Measurements from ENCODE around the gene DPH1.

DPH1 gene

GRCh38 chr17:2058586-2059546, 28.9 kb downstream of the DPH1 start:
- no peak for TF ChIP-seq Cebpa-rat (IDR thresholded peaks at IDR 0.05)
- H3K9ac ChIP-seq, result peak overlapping the region; percentile 71
- no peaks in the 10 kb centered on the region for H3K9me3 ChIP-seq
- peak overlapping the region; percentile 54; the same call in 1 of the 2 replicates for H3K27ac ChIP-seq
- H3K4me2 ChIP-seq, result peak overlapping the region; percentile 100
- H3K4me3 ChIP-seq, result peak overlapping the region; percentile 63
- peaks cover 45% of the 10 kb centered on the region for H4K20me1 ChIP-seq
- peaks cover 85% of the 10 kb centered on the region for H3K4me1 ChIP-seq
- peaks cover 40% of the 10 kb centered on the region for H3K36me3 ChIP-seq
- H3K27me3 ChIP-seq, result peaks cover 73% of the 10 kb centered on the region

- peaks cover 86% of the 10 kb centered on the region for H3K4me1 ChIP-seq
- peak overlapping the region; percentile 63 for H3K4me3 ChIP-seq
- H3K27me3 ChIP-seq, result peaks cover 64% of the 10 kb centered on the region
- H4K20me1 ChIP-seq, result peaks cover 36% of the 10 kb centered on the region
- peak overlapping the region; percentile 100 for H3K4me2 ChIP-seq
- peaks cover 40% of the 10 kb centered on the region for H3K36me3 ChIP-seq
- H3K9me3 ChIP-seq, result no peaks in the 10 kb centered on the region
- no peak for TF ChIP-seq Cebpa-rat (IDR thresholded peaks at IDR 0.05)
- H3K9ac ChIP-seq, result peak overlapping the region; percentile 71
- peak overlapping the region; percentile 54; the same call in 1 of the 2 replicates for H3K27ac ChIP-seq
Measured at GRCh38 chr17:2059547-2060384, 29.8 kb downstream of the DPH1 start.

GRCh38 chr17:2060385-2060658, 30.4 kb downstream of the DPH1 start:
- no peak for TF ChIP-seq Cebpa-rat (IDR thresholded peaks at IDR 0.05)
- H3K4me3 ChIP-seq, result no peak overlapping the region
- H3K9ac ChIP-seq, result peak overlapping the region; percentile 71; the same call in 1 of the 2 replicates

GRCh38 chr17:2060681-2061440, 30.9 kb downstream of the DPH1 start:
- H3K36me3 ChIP-seq, result peaks cover 44% of the 10 kb centered on the region
- no peak for TF ChIP-seq Cebpa-rat (IDR thresholded peaks at IDR 0.05)
- no peak overlapping the region; the same call in 1 of the 2 replicates for H3K27ac ChIP-seq
- H3K9ac ChIP-seq, result no peak overlapping the region
- H4K20me1 ChIP-seq, result peaks cover 27% of the 10 kb centered on the region
- peaks cover 96% of the 10 kb centered on the region for H3K4me1 ChIP-seq
- peaks cover 53% of the 10 kb centered on the region for H3K27me3 ChIP-seq
- H3K9me3 ChIP-seq, result no peaks in the 10 kb centered on the region
- H3K4me2 ChIP-seq, result peak overlapping the region; percentile 100
- no peak overlapping the region for H3K4me3 ChIP-seq

More at GRCh38 chr17:2060385-2060658, 30.4 kb downstream of the DPH1 start:
- Histone ChIP-seq H3K27ac (no peak overlapping the region; the same call in 1 of the 2 replicates), H3K9me3 (no peaks in the 10 kb centered on the region), H3K36me3 (peaks cover 40% of the 10 kb centered on the region), H3K27me3 (peaks cover 59% of the 10 kb centered on the region), H4K20me1 (peaks cover 31% of the 10 kb centered on the region), H3K4me2 (peak overlapping the region; percentile 100), H3K4me1 (peaks cover 91% of the 10 kb centered on the region)

GRCh38 chr17:2061441-2061958, 31.5 kb downstream of the DPH1 start:
- Histone ChIP-seq H3K9me3 (no peaks in the 10 kb centered on the region), H3K4me1 (peaks cover 96% of the 10 kb centered on the region)

GRCh38 chr17:2062571-2063183, 32.7 kb downstream of the DPH1 start:
- H3K4me2 ChIP-seq, result peak overlapping the region; percentile 87
- H3K4me1 ChIP-seq, result peaks cover 96% of the 10 kb centered on the region
- peak overlapping the region; percentile 45 for H3K27ac ChIP-seq
- no peaks in the 10 kb centered on the region for H3K9me3 ChIP-seq
- H3K36me3 ChIP-seq, result peaks cover 41% of the 10 kb centered on the region
- no peak overlapping the region for H3K4me3 ChIP-seq
- H3K9ac ChIP-seq, result no peak overlapping the region; the same call in 1 of the 2 replicates
- H4K20me1 ChIP-seq, result peaks cover 9% of the 10 kb centered on the region
- peaks cover 35% of the 10 kb centered on the region for H3K27me3 ChIP-seq
- no peak for TF ChIP-seq Cebpa-rat (IDR thresholded peaks at IDR 0.05)

More at GRCh38 chr17:2061441-2061958, 31.5 kb downstream of the DPH1 start:
- peak overlapping the region; percentile 100 for H3K4me2 ChIP-seq
- no peak overlapping the region for H3K9ac ChIP-seq
- H3K27me3 ChIP-seq, result peaks cover 47% of the 10 kb centered on the region
- peaks cover 46% of the 10 kb centered on the region for H3K36me3 ChIP-seq
- no peak for TF ChIP-seq Cebpa-rat (IDR thresholded peaks at IDR 0.05)
- H4K20me1 ChIP-seq, result peaks cover 21% of the 10 kb centered on the region
- no peak overlapping the region for H3K4me3 ChIP-seq
- H3K27ac ChIP-seq, result no peak overlapping the region

- H3K27ac ChIP-seq, result peak overlapping the region; percentile 88
- peak overlapping the region; percentile 87 for H3K4me2 ChIP-seq
Measured at GRCh38 chr17:2063261-2064146, 33.6 kb downstream of the DPH1 start.

GRCh38 chr17:2064147-2064489, 34.2 kb downstream of the DPH1 start:
- Histone ChIP-seq H3K36me3 (peaks cover 40% of the 10 kb centered on the region), H3K9me3 (no peaks in the 10 kb centered on the region), H3K4me2 (peak overlapping the region; percentile 87), H3K4me1 (peaks cover 99% of the 10 kb centered on the region), H3K4me3 (peak overlapping the region; percentile 44), H4K20me1 (no peaks in the 10 kb centered on the region), H3K27me3 (peaks cover 22% of the 10 kb centered on the region), H3K9ac (peak overlapping the region; percentile 75), H3K27ac (peak overlapping the region; percentile 88)
- no peak for TF ChIP-seq Cebpa-rat (IDR thresholded peaks at IDR 0.05)

More at GRCh38 chr17:2063261-2064146, 33.6 kb downstream of the DPH1 start:
- TF ChIP-seq Cebpa-rat (IDR thresholded peaks at IDR 0.05), result no peak
- Histone ChIP-seq H3K36me3 (peaks cover 37% of the 10 kb centered on the region), H3K4me1 (peaks cover 96% of the 10 kb centered on the region), H3K9me3 (no peaks in the 10 kb centered on the region), H3K4me3 (peak overlapping the region; percentile 44; the same call in 1 of the 2 replicates), H3K9ac (peak overlapping the region; percentile 75; the same call in 1 of the 2 replicates), H3K27me3 (peaks cover 27% of the 10 kb centered on the region), H4K20me1 (peaks cover 1% of the 10 kb centered on the region)

Data from BLaER1 (cell line).